GM23338 (cell line): ENCODE data around the gene CYP27A1.
"Not testable (repeated sequence)": the region's sequence is repeated elsewhere in the genome, so short reads cannot be mapped to it uniquely, and the experiment has no call there.

Source experiments
- CREB1 ChIP-seq: fragments of 250-450 bp; sonication (Bioruptor Pico); IDR thresholded peaks from 2 replicates; pipeline ENCODE4 v1.5.0; 2020; ENCODE audit warnings: low read depth, mild to moderate bottlenecking, moderate library complexity
- EZH2 ChIP-seq: fragments of 200-600 bp; sonication (generic); IDR thresholded peaks from one replicate; pipeline ENCODE4 v1.8.0; 2017; ENCODE audit warnings: antibody characterized with exemption, mild to moderate bottlenecking, low read depth; ENCODE audit not compliant: unreplicated experiment
- EZH2phosphoT487 ChIP-seq: fragments of 200-600 bp; sonication (generic); IDR thresholded peaks from one replicate; pipeline ENCODE4 v1.8.1; 2018; ENCODE audit warnings: antibody characterized with exemption; ENCODE audit not compliant: unreplicated experiment
- JUNB ChIP-seq: IDR thresholded peaks from one replicate; pipeline ENCODE4 v1.6.1; 2016; ENCODE audit warnings: antibody characterized with exemption; ENCODE audit not compliant: unreplicated experiment
- POLR2AphosphoS5 ChIP-seq: IDR thresholded peaks from 2 replicates; pipeline ENCODE4 v1.6.1; 2016; ENCODE audit warnings: antibody characterized with exemption, low read depth
- ZNF114 ChIP-seq: fragments of 250-450 bp; sonication (Bioruptor Pico); IDR thresholded peaks from 2 replicates; pipeline ENCODE4 v1.5.0; 2020; ENCODE audit warnings: mild to moderate bottlenecking, moderate library complexity
- ZNF331 ChIP-seq: fragments of 250-450 bp; sonication (Bioruptor Pico); IDR thresholded peaks from 2 replicates; pipeline ENCODE4 v1.5.0; 2020; ENCODE audit warnings: low read depth, mild to moderate bottlenecking, moderate library complexity
- TF ChIP-seq, protein P1 (sequence below), 2 experiments: fragments of 200-600 bp in 1 of 2; sonication (generic) in 1 of 2; conservative IDR thresholded peaks; 2 replicates each; pipeline versions ENCODE4 v1.5.1 to v1.6.1; 2016 to 2017; ENCODE audit warnings: antibody characterized with exemption in 2 of 2, low read depth in 2 of 2, mild to moderate bottlenecking in 2 of 2, moderate library complexity in 1 of 2
- TF ChIP-seq, protein P2 (sequence below): IDR thresholded peaks from 2 replicates; pipeline ENCODE4 v1.6.1; 2016; ENCODE audit warnings: antibody characterized with exemption
- TF ChIP-seq, protein P3 (sequence below): IDR thresholded peaks from one replicate; pipeline ENCODE4 v1.6.1; 2018; ENCODE audit warnings: antibody characterized with exemption; ENCODE audit not compliant: unreplicated experiment

DNA sequence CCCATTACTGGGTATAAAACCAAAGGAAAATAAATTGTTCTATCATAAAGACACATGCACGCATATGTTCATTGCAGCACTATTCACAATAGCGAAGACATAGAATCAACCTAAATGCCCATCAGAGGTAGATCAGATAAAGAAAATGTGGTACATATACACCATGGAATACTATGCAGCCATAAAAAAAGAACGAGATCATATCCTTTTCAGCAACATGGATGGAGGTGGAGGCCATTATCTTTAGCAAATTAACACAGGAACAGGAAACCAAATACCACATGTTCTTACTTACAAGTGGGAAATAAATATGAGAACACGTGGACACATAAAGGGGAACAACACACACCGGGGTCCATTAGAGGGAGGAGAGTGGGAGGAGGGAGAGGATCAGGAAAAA is 62.4 kb downstream of the CYP27A1 start:
- TF ChIP-seq, protein P1, sequence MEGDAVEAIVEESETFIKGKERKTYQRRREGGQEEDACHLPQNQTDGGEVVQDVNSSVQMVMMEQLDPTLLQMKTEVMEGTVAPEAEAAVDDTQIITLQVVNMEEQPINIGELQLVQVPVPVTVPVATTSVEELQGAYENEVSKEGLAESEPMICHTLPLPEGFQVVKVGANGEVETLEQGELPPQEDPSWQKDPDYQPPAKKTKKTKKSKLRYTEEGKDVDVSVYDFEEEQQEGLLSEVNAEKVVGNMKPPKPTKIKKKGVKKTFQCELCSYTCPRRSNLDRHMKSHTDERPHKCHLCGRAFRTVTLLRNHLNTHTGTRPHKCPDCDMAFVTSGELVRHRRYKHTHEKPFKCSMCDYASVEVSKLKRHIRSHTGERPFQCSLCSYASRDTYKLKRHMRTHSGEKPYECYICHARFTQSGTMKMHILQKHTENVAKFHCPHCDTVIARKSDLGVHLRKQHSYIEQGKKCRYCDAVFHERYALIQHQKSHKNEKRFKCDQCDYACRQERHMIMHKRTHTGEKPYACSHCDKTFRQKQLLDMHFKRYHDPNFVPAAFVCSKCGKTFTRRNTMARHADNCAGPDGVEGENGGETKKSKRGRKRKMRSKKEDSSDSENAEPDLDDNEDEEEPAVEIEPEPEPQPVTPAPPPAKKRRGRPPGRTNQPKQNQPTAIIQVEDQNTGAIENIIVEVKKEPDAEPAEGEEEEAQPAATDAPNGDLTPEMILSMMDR (conservative IDR thresholded peaks at IDR 0.05; ENCODE audit: low read depth in 2 of 2), result not testable (repeated sequence)
- not testable (repeated sequence) for TF ChIP-seq POLR2AphosphoS5; EZH2phosphoT487; CREB1 (CRISPR knock-in tag); EZH2; ZNF114 (CRISPR knock-in tag); JUNB; ZNF331 (CRISPR knock-in tag)
- TF ChIP-seq, protein P2, sequence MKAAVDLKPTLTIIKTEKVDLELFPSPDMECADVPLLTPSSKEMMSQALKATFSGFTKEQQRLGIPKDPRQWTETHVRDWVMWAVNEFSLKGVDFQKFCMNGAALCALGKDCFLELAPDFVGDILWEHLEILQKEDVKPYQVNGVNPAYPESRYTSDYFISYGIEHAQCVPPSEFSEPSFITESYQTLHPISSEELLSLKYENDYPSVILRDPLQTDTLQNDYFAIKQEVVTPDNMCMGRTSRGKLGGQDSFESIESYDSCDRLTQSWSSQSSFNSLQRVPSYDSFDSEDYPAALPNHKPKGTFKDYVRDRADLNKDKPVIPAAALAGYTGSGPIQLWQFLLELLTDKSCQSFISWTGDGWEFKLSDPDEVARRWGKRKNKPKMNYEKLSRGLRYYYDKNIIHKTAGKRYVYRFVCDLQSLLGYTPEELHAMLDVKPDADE, result not testable (repeated sequence)
- TF ChIP-seq, protein P3, sequence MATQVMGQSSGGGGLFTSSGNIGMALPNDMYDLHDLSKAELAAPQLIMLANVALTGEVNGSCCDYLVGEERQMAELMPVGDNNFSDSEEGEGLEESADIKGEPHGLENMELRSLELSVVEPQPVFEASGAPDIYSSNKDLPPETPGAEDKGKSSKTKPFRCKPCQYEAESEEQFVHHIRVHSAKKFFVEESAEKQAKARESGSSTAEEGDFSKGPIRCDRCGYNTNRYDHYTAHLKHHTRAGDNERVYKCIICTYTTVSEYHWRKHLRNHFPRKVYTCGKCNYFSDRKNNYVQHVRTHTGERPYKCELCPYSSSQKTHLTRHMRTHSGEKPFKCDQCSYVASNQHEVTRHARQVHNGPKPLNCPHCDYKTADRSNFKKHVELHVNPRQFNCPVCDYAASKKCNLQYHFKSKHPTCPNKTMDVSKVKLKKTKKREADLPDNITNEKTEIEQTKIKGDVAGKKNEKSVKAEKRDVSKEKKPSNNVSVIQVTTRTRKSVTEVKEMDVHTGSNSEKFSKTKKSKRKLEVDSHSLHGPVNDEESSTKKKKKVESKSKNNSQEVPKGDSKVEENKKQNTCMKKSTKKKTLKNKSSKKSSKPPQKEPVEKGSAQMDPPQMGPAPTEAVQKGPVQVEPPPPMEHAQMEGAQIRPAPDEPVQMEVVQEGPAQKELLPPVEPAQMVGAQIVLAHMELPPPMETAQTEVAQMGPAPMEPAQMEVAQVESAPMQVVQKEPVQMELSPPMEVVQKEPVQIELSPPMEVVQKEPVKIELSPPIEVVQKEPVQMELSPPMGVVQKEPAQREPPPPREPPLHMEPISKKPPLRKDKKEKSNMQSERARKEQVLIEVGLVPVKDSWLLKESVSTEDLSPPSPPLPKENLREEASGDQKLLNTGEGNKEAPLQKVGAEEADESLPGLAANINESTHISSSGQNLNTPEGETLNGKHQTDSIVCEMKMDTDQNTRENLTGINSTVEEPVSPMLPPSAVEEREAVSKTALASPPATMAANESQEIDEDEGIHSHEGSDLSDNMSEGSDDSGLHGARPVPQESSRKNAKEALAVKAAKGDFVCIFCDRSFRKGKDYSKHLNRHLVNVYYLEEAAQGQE, result not testable (repeated sequence)
